H9 (cell line): Measurements from ENCODE around the gene ATXN10. TPM values are rescaled to one million over a fixed set of nuclear protein-coding genes. Genes with fewer than 3 reads are reported as not detected.

Source experiments
- DNase-seq: peaks from one replicate; pipeline ENCODE4 v3.0.0-alpha.2; 2017
- H2AFZ ChIP-seq: one replicate; pipeline ENCODE4 v1.6.1; 2013; ENCODE audit warnings: mild to moderate bottlenecking, low read length, control low read depth, moderate library complexity
- H2AK5ac ChIP-seq: 2 replicates; pipeline ENCODE4 v1.6.1; 2013; ENCODE audit warnings: low read length, control low read depth, mixed read lengths; ENCODE audit not compliant: insufficient read length
- H2BK120ac ChIP-seq: one replicate; pipeline ENCODE4 v1.6.1; 2013; ENCODE audit warnings: low read depth, mild to moderate bottlenecking, low read length, control low read depth, inconsistent platforms; ENCODE audit not compliant: poor library complexity, severe bottlenecking
- H2BK12ac ChIP-seq: 2 replicates; pipeline ENCODE4 v1.6.1; 2013; ENCODE audit warnings: low read length, control low read depth, mixed read lengths, low read depth; ENCODE audit not compliant: insufficient read length
- H2BK15ac ChIP-seq: 2 replicates; pipeline ENCODE4 v1.6.1; 2013; ENCODE audit warnings: low read depth, low read length, control low read depth
- H2BK20ac ChIP-seq: one replicate; pipeline ENCODE4 v1.6.1; 2013; ENCODE audit warnings: low read depth, mild to moderate bottlenecking, low read length, control low read depth, inconsistent platforms; ENCODE audit not compliant: poor library complexity, severe bottlenecking
- H2BK5ac ChIP-seq: 2 replicates; pipeline ENCODE4 v1.6.1; 2013; ENCODE audit warnings: low read length, control low read depth, mixed read lengths; ENCODE audit not compliant: insufficient read length
- H3K14ac ChIP-seq: 2 replicates; pipeline ENCODE4 v1.6.1; 2013; ENCODE audit warnings: low read length, control low read depth; ENCODE audit not compliant: insufficient read depth
- H3K18ac ChIP-seq: 2 replicates; pipeline ENCODE4 v1.6.1; 2013; ENCODE audit warnings: low read depth, mild to moderate bottlenecking, mixed read lengths, low read length, control low read depth; ENCODE audit not compliant: insufficient read length
- H3K23ac ChIP-seq: 2 replicates; pipeline ENCODE4 v1.6.1; 2013; ENCODE audit warnings: low read length, control low read depth, mixed read lengths, low read depth; ENCODE audit not compliant: insufficient read length
- H3K23me2 ChIP-seq: 2 replicates; pipeline ENCODE4 v1.6.1; 2013; ENCODE audit warnings: low read depth, mild to moderate bottlenecking, mixed read lengths, low read length, control low read depth; ENCODE audit not compliant: insufficient read length, poor library complexity, severe bottlenecking
- H3K27ac ChIP-seq: 2 replicates; pipeline ENCODE4 v1.5.1; 2013; ENCODE audit warnings: low read length, control low read depth, mixed read lengths, low read depth; ENCODE audit not compliant: insufficient read length
- H3K27me3 ChIP-seq: 2 replicates; pipeline ENCODE4 v1.6.1; 2013; ENCODE audit warnings: low read length, control low read depth, inconsistent platforms; ENCODE audit not compliant: insufficient read depth
- H3K4ac ChIP-seq: 2 replicates; pipeline ENCODE4 v1.6.1; 2013; ENCODE audit warnings: low read depth, mild to moderate bottlenecking, control low read depth, inconsistent platforms, low read length, moderate library complexity
- H3K4me1 ChIP-seq: 2 replicates; pipeline ENCODE4 v1.6.1; 2013; ENCODE audit warnings: low read length, control low read depth, inconsistent platforms; ENCODE audit not compliant: insufficient read depth
- H3K4me2 ChIP-seq: 2 replicates; pipeline ENCODE4 v1.6.1; 2013; ENCODE audit warnings: low read length, control low read depth, mixed read lengths; ENCODE audit not compliant: insufficient read length, insufficient read depth
- H3K56ac ChIP-seq: 2 replicates; pipeline ENCODE4 v1.6.1; 2013; ENCODE audit warnings: low read depth, mild to moderate bottlenecking, mixed read lengths, low read length, control low read depth; ENCODE audit not compliant: insufficient read length
- H3K79me1 ChIP-seq: 2 replicates; pipeline ENCODE4 v1.6.1; 2013; ENCODE audit warnings: low read depth, mild to moderate bottlenecking, moderate library complexity, low read length, control low read depth, inconsistent platforms; ENCODE audit not compliant: insufficient read depth, poor library complexity, severe bottlenecking
- H3K79me2 ChIP-seq: 2 replicates; pipeline ENCODE4 v1.6.1; 2013; ENCODE audit warnings: low read length, control low read depth, inconsistent platforms; ENCODE audit not compliant: insufficient read depth
- H3K9ac ChIP-seq: 2 replicates; pipeline ENCODE4 v1.6.1; 2013; ENCODE audit warnings: low read length, control low read depth, mixed read lengths; ENCODE audit not compliant: insufficient read length; ENCODE audit errors: extremely low read depth
- H3K9me3 ChIP-seq: one replicate; pipeline ENCODE4 v1.6.1; 2013; ENCODE audit warnings: low read depth, low read length, inconsistent platforms; ENCODE audit not compliant: control insufficient read depth
- H3T11ph ChIP-seq: one replicate; pipeline ENCODE4 v1.6.1; 2013; ENCODE audit warnings: mild to moderate bottlenecking, low read length, control low read depth, inconsistent platforms
- H4K20me1 ChIP-seq: one replicate; pipeline ENCODE4 v1.6.1; 2013; ENCODE audit not compliant: control insufficient read depth, insufficient read length, insufficient read depth
- H4K5ac ChIP-seq: 2 replicates; pipeline ENCODE4 v1.6.1; 2013; ENCODE audit warnings: low read depth, mild to moderate bottlenecking, mixed read lengths, low read length, control low read depth; ENCODE audit not compliant: insufficient read length
- H4K8ac ChIP-seq: replicated peaks from 2 replicates; pipeline ENCODE4 v1.6.1; 2013; ENCODE audit warnings: low read length, control low read depth, mixed read lengths, low read depth; ENCODE audit not compliant: insufficient read length
- H4K91ac ChIP-seq: 2 replicates; pipeline ENCODE4 v1.6.1; 2013; ENCODE audit warnings: low read depth, mild to moderate bottlenecking, moderate library complexity, mixed read lengths, low read length, control low read depth; ENCODE audit not compliant: insufficient read length
- H3K27ac Mint-ChIP-seq, 3 experiments: 2 replicates in 2 of 3; 3 replicates in 1 of 3; pipeline ENCODE4 v1.8.0; 2020 to 2021; ENCODE audit warnings: mixed read lengths in 3 of 3, mild to moderate bottlenecking in 1 of 3, moderate library complexity in 1 of 3
- H3K27me3 Mint-ChIP-seq: 2 replicates; pipeline ENCODE4 v1.8.0; 2021; ENCODE audit warnings: low read depth, mild to moderate bottlenecking, moderate library complexity, mixed read lengths
- H3K36me3 Mint-ChIP-seq, 3 experiments: 2 replicates in 2 of 3; 3 replicates in 1 of 3; pipeline ENCODE4 v1.8.0; 2020 to 2021; ENCODE audit warnings: low read depth in 3 of 3, mixed read lengths in 3 of 3; ENCODE audit not compliant: insufficient read depth in 1 of 3
- H3K4me1 Mint-ChIP-seq, 2 experiments: 2 replicates each; pipeline ENCODE4 v1.8.0; 2020; ENCODE audit warnings: mixed read lengths in 2 of 2
- H3K4me3 Mint-ChIP-seq, 2 experiments: 2 replicates in 1 of 2; 3 replicates in 1 of 2; pipeline ENCODE4 v1.8.0; 2020 to 2021; ENCODE audit warnings: mild to moderate bottlenecking in 2 of 2, mixed read lengths in 2 of 2, moderate library complexity in 1 of 2
- H3K9me3 Mint-ChIP-seq, 2 experiments: 2 replicates in 1 of 2; 3 replicates in 1 of 2; pipeline ENCODE4 v1.8.0; 2020; ENCODE audit warnings: mild to moderate bottlenecking in 2 of 2, mixed read lengths in 2 of 2, moderate library complexity in 1 of 2
- WGBS: extraction: QIAGEN DNeasy Blood & Tissue Kit; methylation state at CpG from one replicate; pipeline ENCODE4 v1.1.7; 2013; ENCODE audit warnings: missing lambda C conversion rate, low lambda C conversion rate, mixed read lengths; ENCODE audit not compliant: insufficient read length; ENCODE audit errors: extremely low coverage; 5-methylcytosine and 5-hydroxymethylcytosine counted together
- total RNA-seq: library from RNA; stranded (reverse); gene quantifications from 2 replicates; pipeline ENCODE4 v1.2.1, GENCODE V29; 2021
- TF ChIP-seq, protein P1 (sequence below): fragments of 200-600 bp; sonication (generic); conservative IDR thresholded peaks from 3 replicates; pipeline ENCODE4 v1.8.0; 2021; ENCODE audit warnings: antibody characterized with exemption, mild to moderate bottlenecking

Gene ATXN10
- total RNA-seq, 1 experiment from 2014 or later, result 210 TPM

DNA sequence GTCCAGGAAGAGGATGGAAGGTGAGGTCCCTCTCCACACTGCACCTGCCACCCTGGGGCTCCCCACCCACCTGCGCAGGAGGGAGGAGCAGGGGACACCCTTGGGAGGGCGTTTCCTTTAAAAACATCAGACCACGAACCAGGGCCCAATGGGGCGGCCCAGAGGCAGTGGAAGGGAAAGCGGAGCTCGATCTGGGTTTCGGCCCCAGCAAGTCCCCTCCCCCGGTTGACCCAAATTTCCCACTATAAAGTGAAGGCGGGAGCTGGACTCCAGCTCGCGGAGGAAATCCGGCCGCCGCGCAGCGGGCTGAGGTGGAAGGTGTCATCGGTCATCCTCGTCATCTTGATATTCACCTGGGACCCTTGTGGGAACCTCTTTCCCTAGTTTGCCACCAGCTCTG, 206.0 kb downstream of the ATXN10 start:
- Histone ChIP-seq H3K79me1 (no peaks in the 10 kb centered on the region), H2BK5ac (no peak overlapping the region), H2BK120ac (no peak overlapping the region), H3K56ac (no peak overlapping the region), H3K23me2 (no peaks in the 10 kb centered on the region), H3K4me2 (no peak overlapping the region), H2BK20ac (no peak overlapping the region), H3K27me3 (peaks cover 3% of the 10 kb centered on the region; the same call in 1 of the 2 replicates), H2BK12ac (no peak overlapping the region), H3K79me2 (no peaks in the 10 kb centered on the region), H2AK5ac (no peak overlapping the region), H4K5ac (no peak overlapping the region), H3K4ac (no peak overlapping the region), H3K18ac (no peak overlapping the region), H3T11ph (no peak overlapping the region), H4K20me1 (no peaks in the 10 kb centered on the region), H2BK15ac (no peak overlapping the region), H3K27ac (no peak overlapping the region), H2AFZ (no peak overlapping the region), H4K8ac (no peak overlapping the region), H3K14ac (no peak overlapping the region), H3K9ac (no peak overlapping the region), H3K9me3 (no peaks in the 10 kb centered on the region), H3K23ac (no peak overlapping the region), H3K4me1 (no peaks in the 10 kb centered on the region), H4K91ac (no peak overlapping the region)
- Mint-ChIP-seq H3K4me3 (peak overlapping the region in 1 of 2 experiments; percentile 43; a peak in 1 of 5 replicates), H3K9me3 (peaks cover 5 to 8% of the 10 kb centered on the region in 2 experiments; a peak in 2 of 5 replicates), H3K36me3 (no peaks in the 10 kb centered on the region), H3K27ac (no peak overlapping the region; a peak in 1 of 7 replicates), H3K4me1 (peaks cover 7 to 32% of the 10 kb centered on the region in 2 experiments), H3K27me3 (peaks cover 33% of the 10 kb centered on the region)
- DNase-seq, result no peak
- TF ChIP-seq, protein P1, sequence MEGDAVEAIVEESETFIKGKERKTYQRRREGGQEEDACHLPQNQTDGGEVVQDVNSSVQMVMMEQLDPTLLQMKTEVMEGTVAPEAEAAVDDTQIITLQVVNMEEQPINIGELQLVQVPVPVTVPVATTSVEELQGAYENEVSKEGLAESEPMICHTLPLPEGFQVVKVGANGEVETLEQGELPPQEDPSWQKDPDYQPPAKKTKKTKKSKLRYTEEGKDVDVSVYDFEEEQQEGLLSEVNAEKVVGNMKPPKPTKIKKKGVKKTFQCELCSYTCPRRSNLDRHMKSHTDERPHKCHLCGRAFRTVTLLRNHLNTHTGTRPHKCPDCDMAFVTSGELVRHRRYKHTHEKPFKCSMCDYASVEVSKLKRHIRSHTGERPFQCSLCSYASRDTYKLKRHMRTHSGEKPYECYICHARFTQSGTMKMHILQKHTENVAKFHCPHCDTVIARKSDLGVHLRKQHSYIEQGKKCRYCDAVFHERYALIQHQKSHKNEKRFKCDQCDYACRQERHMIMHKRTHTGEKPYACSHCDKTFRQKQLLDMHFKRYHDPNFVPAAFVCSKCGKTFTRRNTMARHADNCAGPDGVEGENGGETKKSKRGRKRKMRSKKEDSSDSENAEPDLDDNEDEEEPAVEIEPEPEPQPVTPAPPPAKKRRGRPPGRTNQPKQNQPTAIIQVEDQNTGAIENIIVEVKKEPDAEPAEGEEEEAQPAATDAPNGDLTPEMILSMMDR, result no peak
- WGBS, result no CpG with 5 or more reads among the region's 18 CpGs
